Testis (tissue), 2 donors: ENCODE measurements around the gene IGFL1.

Experiments used
- POLR2A ChIP-seq: fragments of 450-650 bp; IDR thresholded peaks from one replicate; pipeline ENCODE4 v1.6.1; 2017; ENCODE audit warnings: antibody characterized with exemption, mild to moderate bottlenecking, moderate library complexity
- TF ChIP-seq, protein P1 (sequence below), 3 experiments: fragments of 450-650 bp in 2 of 3; fragments of 200-600 bp in 1 of 3; sonication (generic) in 1 of 3; IDR thresholded peaks; one replicate each; pipeline ENCODE4 v1.5.1; 2016 to 2019; ENCODE audit warnings: antibody characterized with exemption in 3 of 3, mild to moderate bottlenecking in 2 of 3, moderate library complexity in 1 of 3

DNA sequence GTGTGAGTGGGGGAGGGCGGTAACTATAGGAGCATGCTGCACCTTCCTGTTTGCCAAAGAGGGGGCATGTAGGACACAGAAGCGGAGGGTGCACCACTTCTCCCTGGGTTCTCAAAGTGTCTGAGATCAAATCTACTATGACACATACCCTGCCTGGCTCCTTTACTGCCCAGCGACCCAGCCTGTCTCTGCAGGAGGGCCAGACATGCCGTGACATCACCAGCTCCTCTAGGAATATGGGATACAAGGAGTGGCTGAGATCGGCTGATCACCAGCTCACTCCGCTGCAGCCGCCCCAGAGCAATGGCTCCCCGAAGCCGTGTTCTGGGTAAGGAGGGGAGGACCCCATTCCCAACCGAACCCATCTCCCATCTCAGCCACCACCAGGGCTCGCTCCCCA lies 16.4 kb upstream of the IGFL1 start:
- TF ChIP-seq, protein P1, sequence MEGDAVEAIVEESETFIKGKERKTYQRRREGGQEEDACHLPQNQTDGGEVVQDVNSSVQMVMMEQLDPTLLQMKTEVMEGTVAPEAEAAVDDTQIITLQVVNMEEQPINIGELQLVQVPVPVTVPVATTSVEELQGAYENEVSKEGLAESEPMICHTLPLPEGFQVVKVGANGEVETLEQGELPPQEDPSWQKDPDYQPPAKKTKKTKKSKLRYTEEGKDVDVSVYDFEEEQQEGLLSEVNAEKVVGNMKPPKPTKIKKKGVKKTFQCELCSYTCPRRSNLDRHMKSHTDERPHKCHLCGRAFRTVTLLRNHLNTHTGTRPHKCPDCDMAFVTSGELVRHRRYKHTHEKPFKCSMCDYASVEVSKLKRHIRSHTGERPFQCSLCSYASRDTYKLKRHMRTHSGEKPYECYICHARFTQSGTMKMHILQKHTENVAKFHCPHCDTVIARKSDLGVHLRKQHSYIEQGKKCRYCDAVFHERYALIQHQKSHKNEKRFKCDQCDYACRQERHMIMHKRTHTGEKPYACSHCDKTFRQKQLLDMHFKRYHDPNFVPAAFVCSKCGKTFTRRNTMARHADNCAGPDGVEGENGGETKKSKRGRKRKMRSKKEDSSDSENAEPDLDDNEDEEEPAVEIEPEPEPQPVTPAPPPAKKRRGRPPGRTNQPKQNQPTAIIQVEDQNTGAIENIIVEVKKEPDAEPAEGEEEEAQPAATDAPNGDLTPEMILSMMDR (IDR thresholded peaks at IDR 0.05) = no peak
- no peak for TF ChIP-seq POLR2A
